ENCODE results near the gene RBL1. TPM values are rescaled to one million over a fixed set of nuclear protein-coding genes. Genes with fewer than 3 reads are reported as not detected.

The RBL1 gene
- total and polyA plus RNA-seq, 10 of the 15 experiments (the other 5 are each of a cell fraction or from before 2014, with no cell fraction given) = 4.5 to 51.1 (median 24.9) TPM

DNA sequence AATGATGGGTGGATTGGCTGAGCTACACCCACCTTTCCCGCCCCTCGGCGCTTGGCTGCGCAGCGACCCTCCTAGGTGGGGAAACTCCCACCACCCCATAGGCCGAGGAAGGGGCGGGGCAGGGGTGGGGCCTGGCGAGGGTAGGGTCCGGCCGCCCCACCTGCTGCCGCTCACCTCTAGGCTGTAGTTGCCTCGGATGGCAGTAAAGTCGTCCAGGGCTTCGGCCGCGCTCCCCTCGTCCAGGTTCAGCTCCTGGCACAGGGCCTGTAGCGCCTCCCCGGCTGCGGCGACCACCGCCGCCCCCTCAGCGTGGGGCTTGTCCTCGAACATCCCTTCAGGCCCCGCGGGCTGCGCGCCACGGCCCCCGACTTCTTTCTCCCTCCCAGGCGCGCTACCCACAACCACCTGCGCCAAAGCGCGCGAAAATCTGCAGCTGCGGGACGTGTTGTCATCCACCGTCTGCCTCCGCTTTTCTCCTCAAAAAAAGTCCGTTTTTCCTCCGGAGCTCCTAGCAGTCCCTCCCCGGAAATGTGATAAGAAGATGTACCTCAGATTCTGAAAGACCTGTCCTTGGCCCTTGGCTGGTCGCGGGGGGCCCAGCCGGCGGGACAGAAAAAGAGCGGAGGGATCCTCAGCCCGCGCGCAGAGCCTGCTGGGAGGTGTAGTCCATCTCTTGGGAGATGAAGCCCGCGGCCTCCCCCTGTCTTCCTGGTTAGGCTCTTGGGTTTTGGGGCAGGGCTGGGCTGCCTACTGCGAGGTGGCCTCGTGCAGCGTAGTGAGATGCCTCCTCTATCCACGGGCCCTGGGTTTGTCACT, at the start of gene RBL1 (continued):
- TF ChIP-seq PAX8 (IDR thresholded peaks at IDR 0.05) (no peak), NFYA (IDR thresholded peaks at IDR 0.05; ENCODE audit: borderline replicate concordance, low read depth, low read length) (no peak), FOXK2 (IDR thresholded peaks at IDR 0.05) (peak; percentile 88), EED (IDR thresholded peaks at IDR 0.05; ENCODE audit: low read depth) (0 out of 2 replicates have a peak, but pooled peaks have one; percentile 31), ETV6 (conservative IDR thresholded peaks at IDR 0.05 in 1 of 2, IDR thresholded peaks at IDR 0.05 in 1 of 2; ENCODE audit: borderline replicate concordance in 1 of 2, low read depth in 1 of 2) (no peak), RFX5 (IDR thresholded peaks at IDR 0.05; ENCODE audit: low read depth, low read length) (no peak), RELA (IDR thresholded peaks at IDR 0.05; ENCODE audit: borderline replicate concordance, partially characterized antibody) (peak; percentile 73), SUZ12 (IDR thresholded peaks at IDR 0.05; ENCODE audit: unreplicated experiment) (no peak), SKIL (IDR thresholded peaks at IDR 0.05; ENCODE audit: low read depth, poor library complexity, severe bottlenecking) (peak; percentile 87), TBL1XR1 (IDR thresholded peaks at IDR 0.05; ENCODE audit: low read depth, low read length) (no peak), MXI1 (IDR thresholded peaks at IDR 0.05; ENCODE audit: low read depth, low read length) (peak; percentile 67), MEF2A (IDR thresholded peaks at IDR 0.05; ENCODE audit: insufficient read depth, low read depth, low read length) (0 out of 2 replicates have a peak, but pooled peaks have one; percentile 34), HDAC2 (IDR thresholded peaks at IDR 0.05) (no peak; the same call in 1 of the 2 replicates), SP1 (IDR thresholded peaks at IDR 0.05; ENCODE audit: low read depth, low read length) (peak; percentile 13), BHLHE40 (IDR thresholded peaks at IDR 0.05; ENCODE audit: borderline replicate concordance in 1 of 2, low read depth in 2 of 2, low read length in 1 of 2) (peak; percentile 4 to 64; a peak in 2 of 4 replicates), SMARCA5 (IDR thresholded peaks at IDR 0.05) (no peak), SMAD5 (IDR thresholded peaks at IDR 0.05; ENCODE audit: low read depth) (0 out of 2 replicates have a peak, but pooled peaks have one; percentile 15), MEF2B (IDR thresholded peaks at IDR 0.05; ENCODE audit: partially characterized antibody, poor library complexity, severe bottlenecking) (peak; percentile 84)
- TF ChIP-seq, protein P1, sequence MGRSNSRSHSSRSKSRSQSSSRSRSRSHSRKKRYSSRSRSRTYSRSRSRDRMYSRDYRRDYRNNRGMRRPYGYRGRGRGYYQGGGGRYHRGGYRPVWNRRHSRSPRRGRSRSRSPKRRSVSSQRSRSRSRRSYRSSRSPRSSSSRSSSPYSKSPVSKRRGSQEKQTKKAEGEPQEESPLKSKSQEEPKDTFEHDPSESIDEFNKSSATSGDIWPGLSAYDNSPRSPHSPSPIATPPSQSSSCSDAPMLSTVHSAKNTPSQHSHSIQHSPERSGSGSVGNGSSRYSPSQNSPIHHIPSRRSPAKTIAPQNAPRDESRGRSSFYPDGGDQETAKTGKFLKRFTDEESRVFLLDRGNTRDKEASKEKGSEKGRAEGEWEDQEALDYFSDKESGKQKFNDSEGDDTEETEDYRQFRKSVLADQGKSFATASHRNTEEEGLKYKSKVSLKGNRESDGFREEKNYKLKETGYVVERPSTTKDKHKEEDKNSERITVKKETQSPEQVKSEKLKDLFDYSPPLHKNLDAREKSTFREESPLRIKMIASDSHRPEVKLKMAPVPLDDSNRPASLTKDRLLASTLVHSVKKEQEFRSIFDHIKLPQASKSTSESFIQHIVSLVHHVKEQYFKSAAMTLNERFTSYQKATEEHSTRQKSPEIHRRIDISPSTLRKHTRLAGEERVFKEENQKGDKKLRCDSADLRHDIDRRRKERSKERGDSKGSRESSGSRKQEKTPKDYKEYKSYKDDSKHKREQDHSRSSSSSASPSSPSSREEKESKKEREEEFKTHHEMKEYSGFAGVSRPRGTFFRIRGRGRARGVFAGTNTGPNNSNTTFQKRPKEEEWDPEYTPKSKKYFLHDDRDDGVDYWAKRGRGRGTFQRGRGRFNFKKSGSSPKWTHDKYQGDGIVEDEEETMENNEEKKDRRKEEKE (IDR thresholded peaks at IDR 0.05) = no peak
- TF ChIP-seq, protein P2, sequence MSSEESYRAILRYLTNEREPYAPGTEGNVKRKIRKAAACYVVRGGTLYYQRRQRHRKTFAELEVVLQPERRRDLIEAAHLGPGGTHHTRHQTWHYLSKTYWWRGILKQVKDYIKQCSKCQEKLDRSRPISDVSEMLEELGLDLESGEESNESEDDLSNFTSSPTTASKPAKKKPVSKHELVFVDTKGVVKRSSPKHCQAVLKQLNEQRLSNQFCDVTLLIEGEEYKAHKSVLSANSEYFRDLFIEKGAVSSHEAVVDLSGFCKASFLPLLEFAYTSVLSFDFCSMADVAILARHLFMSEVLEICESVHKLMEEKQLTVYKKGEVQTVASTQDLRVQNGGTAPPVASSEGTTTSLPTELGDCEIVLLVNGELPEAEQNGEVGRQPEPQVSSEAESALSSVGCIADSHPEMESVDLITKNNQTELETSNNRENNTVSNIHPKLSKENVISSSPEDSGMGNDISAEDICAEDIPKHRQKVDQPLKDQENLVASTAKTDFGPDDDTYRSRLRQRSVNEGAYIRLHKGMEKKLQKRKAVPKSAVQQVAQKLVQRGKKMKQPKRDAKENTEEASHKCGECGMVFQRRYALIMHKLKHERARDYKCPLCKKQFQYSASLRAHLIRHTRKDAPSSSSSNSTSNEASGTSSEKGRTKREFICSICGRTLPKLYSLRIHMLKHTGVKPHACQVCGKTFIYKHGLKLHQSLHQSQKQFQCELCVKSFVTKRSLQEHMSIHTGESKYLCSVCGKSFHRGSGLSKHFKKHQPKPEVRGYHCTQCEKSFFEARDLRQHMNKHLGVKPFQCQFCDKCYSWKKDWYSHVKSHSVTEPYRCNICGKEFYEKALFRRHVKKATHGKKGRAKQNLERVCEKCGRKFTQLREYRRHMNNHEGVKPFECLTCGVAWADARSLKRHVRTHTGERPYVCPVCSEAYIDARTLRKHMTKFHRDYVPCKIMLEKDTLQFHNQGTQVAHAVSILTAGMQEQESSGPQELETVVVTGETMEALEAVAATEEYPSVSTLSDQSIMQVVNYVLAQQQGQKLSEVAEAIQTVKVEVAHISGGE (CRISPR knock-in tag; IDR thresholded peaks at IDR 0.05) = no peak
